AG04450 (cell line): ENCODE data around the gene NIPAL3. TPM values are rescaled to one million over a fixed set of nuclear protein-coding genes. Genes with fewer than 3 reads are reported as not detected.

Source experiments
- CTCF ChIA-PET: fragments of 300-600, 350-600 bp; formaldehyde crosslinking; extraction: SDS; loops from one replicate; lab custom pipeline; 2022; ENCODE audit warnings: antibody characterized with exemption, inconsistent platforms; lab: Charles Lee
- POLR2A ChIA-PET: fragments of 350-600 bp; formaldehyde crosslinking; extraction: SDS; loops from one replicate; lab custom pipeline; 2021; ENCODE audit warnings: antibody characterized with exemption, inconsistent platforms; lab: Yijun Ruan, JAX
- DNase-seq: peaks from one replicate; pipeline ENCODE4 v3.0.0-alpha.2; 2011; ENCODE audit warnings: low read depth, low spot score
- H3K27ac ChIP-seq: one replicate; pipeline ENCODE4 v1.5.1; 2012; ENCODE audit warnings: low read depth, low read length, control low read depth
- H3K27me3 ChIP-seq: one replicate; pipeline ENCODE4 v1.6.0; 2012; ENCODE audit warnings: low read length; ENCODE audit not compliant: control insufficient read depth, insufficient read depth
- H3K4me3 ChIP-seq: 2 replicates; pipeline ENCODE4 v1.5.1; 2011; ENCODE audit warnings: mild to moderate bottlenecking, low read depth, low read length, control low read depth
- H3K9me3 ChIP-seq: 2 replicates; pipeline ENCODE4 v1.5.1; 2012; ENCODE audit warnings: low read length; ENCODE audit not compliant: control insufficient read depth, insufficient read depth
- CTCF ChIP-seq: IDR thresholded peaks from 2 replicates; pipeline ENCODE4 v1.5.1; 2011; ENCODE audit warnings: low read depth, low read length, control low read depth, inconsistent platforms
- polyA plus RNA-seq: library from polyadenylated mRNA; depleted of rRNA; stranded (reverse); fragments of >200 nt; gene quantifications from 2 replicates; pipeline ENCODE4 v1.2.3, GENCODE V29; 2011

Gene NIPAL3
- polyA plus RNA-seq, 1 experiment = 46.5 TPM

GRCh38 chr1:24418898-24419628, 3.5 kb downstream of the NIPAL3 start:
- DNase-seq = no peak
- POLR2A ChIA-PET = interaction anchor here (0.5 to 0.7 kb wide), 3 partner anchors 25 to 81 kb away, joined by 3 to 7 read pairs (median 4); no protein-coding TSS in a partner anchor
- H3K27ac ChIP-seq = peak overlapping the region; percentile 52
- no peak overlapping the region for H3K4me3 ChIP-seq
- H3K9me3 ChIP-seq = no peaks in the 10 kb centered on the region
- TF ChIP-seq CTCF = no peak
- H3K27me3 ChIP-seq = no peaks in the 10 kb centered on the region
- CTCF ChIA-PET = interaction anchor here (0.5 to 1.3 kb wide), 6 partner anchors 9 to 490 kb away, joined by 3 to 7 read pairs (median 5); no protein-coding TSS in a partner anchor

GRCh38 chr1:24420547-24420946, 4.9 kb downstream of the NIPAL3 start:
- H3K27ac ChIP-seq = no peak overlapping the region
- TF ChIP-seq CTCF = no peak
- POLR2A ChIA-PET = no interaction called here
- DNase-seq = no peak
- no peak overlapping the region for H3K4me3 ChIP-seq
- H3K27me3 ChIP-seq = no peaks in the 10 kb centered on the region
- CTCF ChIA-PET = interaction anchor here (1.0 kb wide), 1 partner anchor 222 kb away, joined by 3 read pairs; no protein-coding TSS in a partner anchor
- H3K9me3 ChIP-seq = no peaks in the 10 kb centered on the region

GRCh38 chr1:24421502-24421901, 5.9 kb downstream of the NIPAL3 start:
- Histone ChIP-seq H3K9me3 (no peaks in the 10 kb centered on the region), H3K4me3 (no peak overlapping the region), H3K27me3 (no peaks in the 10 kb centered on the region), H3K27ac (no peak overlapping the region)
- no peak for TF ChIP-seq CTCF
- ChIA-PET POLR2A (no interaction called here), CTCF (interaction anchor here (1.0 kb wide), 1 partner anchor 29 kb away, joined by 4 read pairs; no protein-coding TSS in a partner anchor)
- no peak for DNase-seq

- no peak for TF ChIP-seq CTCF
- Histone ChIP-seq H3K27ac (no peak overlapping the region), H3K27me3 (no peaks in the 10 kb centered on the region), H3K4me3 (no peak overlapping the region), H3K9me3 (no peaks in the 10 kb centered on the region)
- DNase-seq = no peak
- ChIA-PET CTCF (interaction anchor here (0.6 to 1.7 kb wide), 3 partner anchors 163 to 274 kb away, joined by 3 to 6 read pairs (median 3); no protein-coding TSS in a partner anchor), POLR2A (interaction anchor here (0.6 kb wide), 1 partner anchor 47 kb away, joined by 3 read pairs; no protein-coding TSS in a partner anchor)
Measured at GRCh38 chr1:24424207-24424606, 8.6 kb downstream of the NIPAL3 start.

GRCh38 chr1:24424990-24425389, 9.4 kb downstream of the NIPAL3 start:
- no peaks in the 10 kb centered on the region for H3K9me3 ChIP-seq
- no peak overlapping the region for H3K4me3 ChIP-seq
- no peak overlapping the region for H3K27ac ChIP-seq
- POLR2A ChIA-PET = no interaction called here
- H3K27me3 ChIP-seq = no peaks in the 10 kb centered on the region
- DNase-seq = no peak
- TF ChIP-seq CTCF = no peak
- CTCF ChIA-PET = interaction anchor here (1.1 kb wide), 1 partner anchor 274 kb away, joined by 3 read pairs; no protein-coding TSS in a partner anchor
